Brain pericyte (primary cell): ENCODE measurements around the gene SLC6A1.

ENCODE experiments used
- DNase-seq: peaks from one replicate; pipeline ENCODE4 v3.0.0-alpha.2; 2012; ENCODE audit warnings: low read depth, low spot score

Gene SLC6A1

DNA sequence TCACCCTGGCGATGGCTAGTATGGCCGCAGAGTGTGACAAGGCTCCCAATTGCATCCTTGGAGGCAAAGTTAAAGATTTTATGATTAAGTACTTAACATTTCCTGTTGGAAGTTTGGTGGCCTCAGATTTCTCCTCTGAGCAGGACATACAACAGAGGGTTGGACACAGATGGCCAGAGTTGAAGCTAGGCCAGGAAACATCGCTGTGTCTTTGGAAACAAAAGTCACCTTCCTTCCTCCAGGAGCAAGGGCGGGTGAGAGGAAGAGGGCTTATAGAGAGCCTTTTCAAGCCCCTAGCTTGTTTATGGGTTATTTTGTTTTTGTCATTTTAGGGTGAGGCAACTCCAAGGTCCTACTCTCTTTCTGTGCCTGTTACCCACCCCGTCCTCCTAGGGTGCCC lies 24.2 kb downstream of the SLC6A1 start:
- no peak for DNase-seq

DNA sequence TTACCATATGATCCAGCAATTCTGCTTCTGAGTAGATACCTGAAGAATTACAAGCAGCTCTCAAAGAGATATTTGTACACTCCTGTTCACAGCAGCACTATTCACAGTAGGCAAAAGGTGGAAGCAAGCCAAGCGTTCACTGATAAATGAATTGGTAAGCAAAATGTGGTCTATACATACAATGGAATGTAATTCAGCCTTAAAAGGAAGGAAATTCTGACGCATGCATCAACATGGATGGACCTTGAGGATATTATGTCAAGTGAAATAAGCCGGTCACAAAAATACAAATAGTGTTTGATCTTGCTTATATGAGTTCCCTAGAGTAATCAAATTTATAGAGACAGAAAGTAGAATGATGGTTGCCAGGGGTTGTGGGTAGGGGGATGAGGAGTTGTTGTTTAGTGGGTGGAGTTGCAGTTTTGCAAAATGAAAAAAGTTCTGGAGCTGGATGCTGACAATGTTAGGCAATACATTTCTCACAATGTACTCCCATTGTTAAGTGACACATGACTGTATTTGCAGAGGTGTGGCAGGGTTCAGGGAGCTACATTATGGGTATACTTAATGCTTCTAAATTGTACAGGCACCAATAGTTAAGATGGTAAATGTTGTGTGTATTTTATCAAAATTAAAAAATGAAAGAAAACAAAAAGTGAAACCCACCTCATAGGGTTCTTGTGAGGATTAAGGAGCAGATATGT lies 26.7 kb downstream of the SLC6A1 start:
- no peak for DNase-seq

GRCh38 chr3:11020764-11021163 lies 28.2 kb downstream of the SLC6A1 start:
- DNase-seq, result no peak

GRCh38 chr3:11021611-11022011 lies 29.1 kb downstream of the SLC6A1 start:
- DNase-seq, result no peak

DNA sequence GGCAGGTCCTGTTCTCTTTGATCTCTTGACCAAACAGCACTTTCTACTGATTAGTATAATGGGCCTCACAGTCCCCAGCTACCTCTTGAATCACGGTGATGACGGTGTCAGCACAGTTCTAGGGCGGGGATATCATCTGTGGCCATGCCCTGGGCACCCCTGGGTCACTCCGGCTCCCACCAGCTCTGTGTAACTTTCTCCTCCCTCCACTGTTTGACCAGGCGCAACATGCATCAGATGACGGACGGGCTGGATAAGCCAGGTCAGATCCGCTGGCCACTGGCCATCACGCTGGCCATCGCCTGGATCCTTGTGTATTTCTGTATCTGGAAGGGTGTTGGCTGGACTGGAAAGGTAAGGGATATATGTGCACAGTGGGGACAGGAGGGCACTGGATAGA lies 29.6 kb downstream of the SLC6A1 start:
- no peak for DNase-seq

GRCh38 chr3:11024181-11024580 lies 31.6 kb downstream of the SLC6A1 start:
- no peak for DNase-seq

GRCh38 chr3:11029948-11030347 lies 37.4 kb downstream of the SLC6A1 start:
- no peak for DNase-seq

DNA sequence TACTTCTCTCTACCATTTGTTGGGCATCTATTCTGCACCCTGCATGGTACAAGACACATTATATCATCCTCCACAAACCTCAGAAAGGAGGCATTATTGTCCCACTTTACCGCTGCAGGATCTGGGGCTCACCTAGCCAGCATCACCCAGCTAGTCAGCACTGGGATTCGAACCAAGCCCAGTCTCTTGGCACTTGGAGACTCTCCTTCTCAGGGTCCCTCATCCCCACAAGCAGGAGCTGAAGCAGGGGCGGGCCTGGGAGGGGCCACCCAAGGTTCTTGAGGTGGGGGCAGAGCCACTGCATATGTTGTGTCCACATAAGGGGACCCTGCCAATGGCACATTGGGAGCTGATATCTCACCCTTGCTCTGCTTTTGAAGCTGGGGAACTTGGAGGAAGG lies 41.3 kb downstream of the SLC6A1 start:
- DNase-seq, result no peak

DNA sequence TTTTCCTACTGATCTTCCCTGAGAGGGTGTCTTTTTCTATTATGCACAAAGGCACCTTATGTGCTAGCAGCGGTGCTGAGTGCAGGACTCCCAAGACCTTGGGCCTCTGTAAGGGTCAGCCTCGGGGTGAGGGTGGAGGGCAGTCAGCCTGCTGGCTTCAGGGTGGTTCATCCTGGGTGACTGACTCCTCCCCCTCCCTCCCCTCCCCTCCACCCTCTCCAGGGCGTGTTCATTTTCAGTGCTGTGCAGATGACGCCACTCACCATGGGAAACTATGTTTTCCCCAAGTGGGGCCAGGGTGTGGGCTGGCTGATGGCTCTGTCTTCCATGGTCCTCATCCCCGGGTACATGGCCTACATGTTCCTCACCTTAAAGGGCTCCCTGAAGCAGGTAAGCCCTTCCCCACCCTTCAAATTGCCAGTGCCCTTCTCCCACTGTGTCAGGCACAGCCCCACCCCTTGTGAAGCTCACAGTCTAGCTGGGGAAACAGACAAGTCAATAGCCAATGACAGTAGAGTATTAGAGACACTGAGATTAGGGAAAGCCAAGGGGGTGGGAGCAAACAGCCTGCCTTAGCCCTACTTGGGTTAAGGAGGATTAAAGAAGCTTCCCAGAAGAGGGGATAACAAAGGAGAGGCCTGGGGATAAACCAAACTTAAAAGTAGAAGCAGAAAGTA lies 41.9 kb downstream of the SLC6A1 start:
- no peak for DNase-seq

DNA sequence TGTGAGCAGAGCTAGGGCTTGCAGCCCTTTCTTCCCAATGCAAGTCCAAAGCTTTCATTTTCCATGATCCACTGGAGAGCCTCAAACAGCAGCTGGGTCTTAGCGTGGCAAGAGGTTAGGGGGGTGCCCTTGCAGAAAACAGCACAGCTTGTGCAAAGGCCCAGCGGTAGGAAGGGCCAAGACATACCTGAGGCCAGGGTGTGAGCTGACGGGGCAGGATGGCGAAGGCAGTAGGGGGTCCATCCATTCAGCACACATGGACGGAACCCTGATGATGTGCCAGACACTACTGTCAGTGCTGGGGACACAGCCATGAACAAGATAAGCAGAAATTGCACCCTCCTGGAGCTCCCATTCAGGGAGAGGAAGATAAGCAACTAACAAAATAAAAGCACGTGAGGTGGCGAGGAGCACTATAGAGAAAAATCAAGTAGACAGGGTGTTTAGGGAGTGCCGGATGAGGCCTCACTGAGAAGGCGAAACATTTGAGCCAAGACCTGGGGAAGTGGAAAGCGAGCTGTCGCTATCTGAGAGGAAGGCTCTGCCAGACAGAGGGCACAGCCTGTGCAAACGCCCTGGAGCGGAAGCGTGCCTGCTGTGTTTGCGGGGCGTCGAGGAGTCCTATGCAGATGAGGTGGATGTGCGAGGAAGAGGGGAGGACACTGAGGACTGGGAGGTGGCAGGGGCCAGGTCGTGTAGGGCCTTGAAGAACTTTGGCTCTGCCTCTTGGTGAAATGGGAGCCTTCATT lies 43.4 kb downstream of the SLC6A1 start:
- no peak for DNase-seq

DNA sequence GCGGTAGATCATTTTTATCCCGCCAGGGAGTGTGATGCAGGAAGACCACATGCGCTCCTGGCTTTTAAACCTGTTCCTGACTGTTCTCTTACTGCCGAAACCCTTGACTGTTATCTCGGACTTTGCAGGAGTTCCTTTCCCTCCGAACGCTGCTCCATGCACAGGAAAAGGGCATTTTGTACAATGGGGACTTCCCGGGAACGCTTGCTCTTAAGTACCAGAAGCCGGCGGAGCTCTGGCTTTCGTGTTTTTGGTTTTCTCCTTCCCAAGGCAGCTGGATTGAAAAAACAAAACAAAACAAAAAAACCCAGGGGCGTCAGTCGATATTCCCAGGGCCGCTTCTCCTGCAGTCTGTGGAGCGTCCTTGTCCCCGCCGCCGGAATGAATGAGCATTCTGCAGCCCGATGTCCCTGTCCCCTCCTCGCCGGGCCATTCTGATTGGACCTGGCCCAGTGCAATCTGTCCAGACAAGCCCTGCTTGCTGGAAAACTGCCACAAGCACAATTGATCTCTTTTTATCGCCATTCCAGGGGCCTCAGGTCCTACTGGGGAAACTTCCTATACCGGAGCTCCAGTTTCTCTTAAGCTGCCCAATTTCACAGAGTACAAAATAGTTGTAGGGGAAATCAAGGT lies 44.8 kb downstream of the SLC6A1 start:
- no peak for DNase-seq

- no peak for DNase-seq
Observed at GRCh38 chr3:11037976-11038375, 45.4 kb downstream of the SLC6A1 start.

DNA sequence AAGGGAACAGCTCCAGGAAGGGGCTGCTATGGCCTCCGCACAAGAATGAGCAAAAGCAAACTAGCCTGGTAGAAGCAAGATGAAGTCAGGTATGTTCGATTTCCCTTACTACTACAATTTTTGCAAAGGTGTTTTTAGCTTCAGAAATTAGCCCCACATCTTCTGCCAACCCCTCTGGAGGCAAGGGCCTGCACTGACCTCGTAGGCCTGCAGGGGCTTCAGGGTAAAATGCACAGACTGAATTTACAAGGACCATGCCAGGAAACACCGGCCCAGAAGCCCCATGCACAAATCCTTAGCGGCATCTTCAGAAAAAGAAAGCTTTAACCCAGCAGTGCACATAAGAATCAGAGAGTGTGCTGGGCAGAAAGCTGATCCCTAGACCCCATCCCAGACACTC lies 53.0 kb downstream of the SLC6A1 start:
- DNase-seq, result no peak

- no peak for DNase-seq
Observed at GRCh38 chr3:11047500-11047899, 55.0 kb downstream of the SLC6A1 start.

DNA sequence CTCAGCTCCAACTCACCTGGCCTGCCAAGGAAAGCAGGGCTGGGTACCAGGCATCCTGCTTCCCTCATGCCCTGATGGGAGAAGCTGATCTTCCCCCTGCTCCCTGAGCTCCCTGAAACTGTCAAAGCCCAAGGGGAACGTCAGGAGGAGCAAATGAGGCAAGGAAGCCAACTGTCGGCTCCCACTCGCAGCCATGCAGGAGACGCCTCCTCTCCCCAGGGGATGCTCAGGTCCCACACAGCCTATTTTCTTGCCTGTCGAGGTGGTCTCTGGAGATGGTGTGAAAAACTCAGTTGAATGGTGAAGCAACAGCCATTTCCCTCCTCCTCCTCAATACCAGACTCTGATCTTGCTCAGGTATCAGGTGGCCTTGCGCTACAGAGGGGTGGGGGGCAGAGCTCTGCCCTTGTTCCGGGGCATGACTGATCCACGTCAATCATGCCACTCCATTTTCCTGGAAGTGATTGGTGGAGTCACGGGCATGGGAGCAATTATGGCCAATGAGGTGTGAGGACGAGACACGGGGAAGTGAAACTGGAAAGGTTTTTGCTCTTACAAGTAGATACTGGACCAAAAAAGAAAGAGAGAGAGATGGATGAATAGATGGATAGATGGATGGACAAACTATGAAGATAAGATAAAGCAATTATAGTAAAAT lies 58.2 kb downstream of the SLC6A1 start:
- DNase-seq, result no peak

- DNase-seq, result no peak
Observed at GRCh38 chr3:11053926-11054503, 61.5 kb downstream of the SLC6A1 start.

GRCh38 chr3:11054739-11055438 lies 62.3 kb downstream of the SLC6A1 start:
- no peak for DNase-seq

GRCh38 chr3:11055496-11055895 lies 62.9 kb downstream of the SLC6A1 start:
- DNase-seq, result no peak

DNA sequence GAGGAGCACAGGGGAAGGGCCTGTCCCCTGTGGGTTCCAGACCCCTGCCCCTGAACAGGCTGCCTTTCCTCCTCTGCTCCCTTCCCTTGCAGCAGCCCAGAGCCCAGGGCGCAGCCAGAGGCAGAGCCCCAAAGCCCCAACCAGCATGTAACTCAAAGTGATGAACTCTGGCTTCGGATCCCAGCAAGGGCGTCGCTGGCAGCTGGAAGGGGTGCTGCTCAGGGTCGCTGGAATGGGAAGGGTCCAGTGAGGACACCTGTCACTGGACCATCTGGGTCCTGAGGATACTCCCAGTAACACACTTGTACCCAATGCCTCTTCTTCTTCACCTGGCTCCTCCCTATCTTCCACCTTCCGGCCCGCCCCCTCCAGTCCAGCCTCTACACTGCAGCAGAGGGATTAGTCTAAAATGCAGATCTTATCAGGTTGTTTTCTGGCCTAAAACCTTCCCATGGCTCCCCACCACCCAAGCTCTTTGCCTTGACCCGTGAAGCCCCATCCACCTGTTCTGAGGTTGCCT lies 64.0 kb downstream of the SLC6A1 start:
- DNase-seq, result no peak

GRCh38 chr3:11057655-11058054 lies 65.1 kb downstream of the SLC6A1 start:
- no peak for DNase-seq
